ENCODE results near the gene OR1E1.
"Not testable (repeated sequence)": the region's sequence is repeated elsewhere in the genome, so short reads cannot be mapped to it uniquely, and the experiment has no call there.

OR1E1 gene

DNA sequence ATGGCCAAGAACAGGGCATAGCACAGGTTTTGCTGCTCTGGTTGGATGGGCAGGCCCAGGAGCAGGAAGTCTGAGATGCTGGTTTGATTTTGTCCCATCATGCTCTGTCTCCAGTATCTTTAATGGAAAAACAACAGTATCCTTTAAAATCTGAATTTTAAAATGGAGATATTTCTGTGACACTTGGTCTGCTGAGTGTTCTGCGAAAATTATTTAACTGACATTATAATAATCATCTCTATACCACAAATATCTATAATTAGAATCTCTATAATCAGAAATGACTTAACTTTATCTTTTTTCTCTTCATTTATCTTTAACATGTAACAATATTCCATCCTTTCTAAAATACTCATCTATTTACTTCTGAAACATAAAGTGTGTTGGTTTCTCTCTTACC is at the start of gene OR1E1:
Gene OR1E1, minus strand, starts transcription at position 101 of the 400 bp plus-strand sequence. Its CDS starts 0 bp downstream, at position 101.
- no peak for DNase-seq (ENCODE audit: low spot score)

- DNase-seq (ENCODE audit: low spot score) = peak; percentile 15
Observed at GRCh38 chr17:3447625-3448024, 49.4 kb upstream of the OR1E1 start.

DNA sequence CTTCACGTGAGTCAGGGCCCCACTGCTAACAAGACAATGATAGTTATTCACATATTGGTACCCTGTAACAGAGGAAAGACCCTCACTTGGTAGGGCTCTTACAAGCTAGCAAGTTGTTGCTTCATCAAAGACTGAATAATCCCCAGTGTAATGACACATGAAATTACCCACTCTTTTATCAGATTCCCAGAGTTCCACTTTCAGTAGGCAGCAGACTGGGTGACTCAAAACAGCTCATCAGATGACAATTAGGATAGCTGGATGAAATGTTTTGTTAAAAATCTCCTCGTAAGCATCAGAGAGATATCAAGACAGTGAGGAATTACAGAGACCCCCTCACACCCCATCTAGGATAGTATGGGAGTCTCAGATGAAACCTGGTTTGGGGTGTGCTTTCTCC is 42.2 kb upstream of the OR1E1 start:
- no peak for DNase-seq (ENCODE audit: low spot score)

GRCh38 chr17:3438368-3438767 is 40.2 kb upstream of the OR1E1 start:
- DNase-seq (ENCODE audit: low spot score) = no peak

DNA sequence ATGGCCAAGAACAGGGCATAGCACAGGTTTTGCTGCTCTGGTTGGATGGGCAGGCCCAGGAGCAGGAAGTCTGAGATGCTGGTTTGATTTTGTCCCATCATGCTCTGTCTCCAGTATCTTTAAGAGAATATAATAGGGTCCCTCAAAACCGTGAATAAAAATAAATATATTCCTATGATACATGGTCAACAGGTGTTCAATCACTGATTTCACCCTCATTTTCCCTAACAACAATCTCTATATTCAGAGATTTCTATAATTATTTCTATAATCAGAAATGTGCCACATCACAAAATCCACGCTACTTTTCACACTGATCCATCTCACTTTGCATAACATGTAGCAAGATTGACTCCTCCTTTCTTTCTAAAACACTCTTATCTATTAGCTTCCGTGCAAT is 35.5 kb upstream of the OR1E1 start, which contains the start of gene OR1E2:
Gene OR1E2, minus strand, starts transcription at position 101 of the 400 bp plus-strand sequence. Its CDS starts 0 bp downstream, at position 101.
- no peak for DNase-seq (ENCODE audit: low spot score)

GRCh38 chr17:3433215-3433614 is 35.0 kb upstream of the OR1E1 start:
- DNase-seq (ENCODE audit: low spot score) = peak; percentile 5

- no peak for DNase-seq (ENCODE audit: low spot score)
Observed at GRCh38 chr17:3418222-3418621, 20.0 kb upstream of the OR1E1 start.

- DNase-seq (ENCODE audit: low spot score) = no peak
Observed at GRCh38 chr17:3415610-3416009, 17.4 kb upstream of the OR1E1 start.

DNA sequence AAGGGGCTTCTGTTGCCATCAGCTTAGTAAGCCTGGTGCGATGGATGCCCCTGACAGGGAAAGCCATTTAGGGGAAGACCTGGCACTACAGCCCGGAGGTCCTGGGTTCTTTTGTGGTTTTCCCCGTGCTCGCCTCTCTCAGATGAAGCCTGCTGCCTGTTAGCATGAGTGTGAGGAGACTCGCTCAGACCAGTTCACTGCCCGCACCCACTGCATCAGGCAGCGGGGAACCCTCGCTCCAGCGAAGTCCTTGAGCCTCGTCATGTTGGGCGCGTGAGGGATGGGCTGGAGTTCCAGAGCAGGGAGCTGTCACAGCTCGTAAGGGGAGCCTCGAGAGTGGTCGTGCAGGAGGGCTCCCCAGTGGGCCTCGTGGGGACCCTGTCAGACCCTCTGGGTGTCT is 14.0 kb upstream of the OR1E1 start:
- DNase-seq (ENCODE audit: low spot score) = not testable (repeated sequence)

GRCh38 chr17:3411070-3411469 is 12.9 kb upstream of the OR1E1 start, which contains the start of gene OR3A3:
TSS of gene OR3A3 (plus strand) at chr17:3411370.
- DNase-seq (ENCODE audit: low spot score) = no peak

DNA sequence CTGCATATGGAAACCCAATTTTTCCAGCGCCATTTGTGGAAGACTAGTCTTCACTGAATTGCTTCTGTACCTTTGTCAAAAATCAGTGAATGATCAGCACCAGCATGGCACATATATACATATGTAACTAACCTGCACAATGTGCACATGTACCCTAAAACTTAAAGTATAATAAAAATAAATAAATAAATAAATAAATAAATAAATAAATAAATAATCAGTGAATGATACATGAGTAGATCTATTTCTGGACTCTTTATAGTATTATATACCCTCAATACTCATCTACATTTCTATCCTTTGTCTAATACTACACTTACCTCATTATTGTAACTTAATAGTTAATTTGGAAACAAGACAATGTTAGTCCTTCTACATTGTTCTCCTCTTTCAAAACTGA is 5.6 kb upstream of the OR1E1 start:
- DNase-seq (ENCODE audit: low spot score) = not testable (repeated sequence)

DNA sequence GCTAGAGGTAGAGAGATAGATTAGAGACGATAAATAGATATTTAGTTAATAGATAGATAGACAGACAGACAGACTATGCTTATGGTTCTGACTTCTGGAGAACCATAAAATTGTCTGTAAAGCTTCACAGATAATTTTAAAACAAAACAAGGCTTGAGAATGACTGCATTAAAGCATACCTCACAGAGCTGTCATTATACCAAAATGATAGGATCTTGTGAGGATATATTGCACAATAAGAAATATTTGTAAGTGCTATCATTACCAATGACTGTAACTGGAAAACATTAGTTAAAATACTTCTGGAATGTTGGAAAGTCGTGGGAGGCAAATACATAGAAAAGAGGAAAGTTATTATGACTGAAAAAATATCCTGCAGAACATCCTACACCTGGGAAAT is 3.6 kb upstream of the OR1E1 start:
- no peak for DNase-seq (ENCODE audit: low spot score)

DNA sequence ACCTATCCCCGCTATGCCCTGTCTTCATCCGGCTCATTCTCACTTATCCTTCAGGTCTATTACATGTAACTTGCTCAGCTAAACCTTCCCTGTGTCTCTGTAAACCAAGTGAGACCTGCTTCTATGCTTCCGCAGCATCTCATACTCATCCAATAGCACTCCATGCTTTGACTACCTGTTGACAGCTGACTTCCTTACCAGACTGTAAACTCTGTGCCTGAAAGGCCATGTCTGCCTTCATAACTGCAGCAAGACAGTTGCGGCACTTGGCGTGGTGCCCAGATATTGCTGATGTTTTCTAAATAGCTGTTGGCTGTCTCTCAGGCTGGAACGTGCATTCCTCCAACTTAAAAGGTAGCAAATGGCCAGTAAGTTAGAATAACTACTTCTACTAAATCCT is 1.8 kb upstream of the OR1E1 start:
- DNase-seq (ENCODE audit: low spot score) = no peak

DNA sequence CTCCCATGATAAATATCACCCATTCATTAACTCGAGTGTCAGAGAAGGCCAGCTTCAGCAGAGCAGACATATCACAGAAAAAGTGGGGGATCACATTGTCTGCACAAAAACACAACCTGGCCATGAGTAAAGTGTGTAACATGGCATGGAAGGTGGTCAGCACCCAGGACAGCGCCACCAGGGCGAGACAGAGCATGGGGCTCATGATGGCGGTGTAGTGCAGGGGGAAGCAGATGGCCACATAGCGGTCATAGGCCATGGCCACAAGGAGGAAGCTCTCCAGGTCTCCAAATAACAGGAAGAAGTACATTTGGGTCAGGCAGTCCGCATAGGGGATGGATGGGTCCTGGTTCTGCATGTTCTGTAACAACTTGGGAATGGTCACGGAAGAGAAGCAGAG is 409 bp downstream of the OR1E1 start:
- not testable (repeated sequence) for DNase-seq (ENCODE audit: low spot score)

DNA sequence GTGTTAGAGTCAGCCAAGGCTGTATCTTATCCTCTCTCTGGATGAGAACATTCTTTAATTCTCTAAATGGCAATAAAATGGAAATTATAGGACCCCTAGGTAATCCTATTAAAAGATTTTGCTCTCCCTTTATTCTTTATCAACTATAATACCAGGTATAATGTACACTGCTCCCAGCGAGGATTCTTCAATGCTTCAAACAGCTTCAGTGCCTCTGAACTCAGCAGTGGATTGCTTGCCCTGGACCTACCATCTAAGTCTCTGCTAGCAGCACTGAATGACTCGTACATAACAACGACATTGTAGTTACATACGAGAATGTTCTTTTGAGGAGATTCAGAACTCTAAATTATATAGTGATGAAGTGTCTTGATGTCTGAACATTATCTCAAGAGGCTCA is 8.4 kb downstream of the OR1E1 start:
- no peak for DNase-seq (ENCODE audit: low spot score)

DNA sequence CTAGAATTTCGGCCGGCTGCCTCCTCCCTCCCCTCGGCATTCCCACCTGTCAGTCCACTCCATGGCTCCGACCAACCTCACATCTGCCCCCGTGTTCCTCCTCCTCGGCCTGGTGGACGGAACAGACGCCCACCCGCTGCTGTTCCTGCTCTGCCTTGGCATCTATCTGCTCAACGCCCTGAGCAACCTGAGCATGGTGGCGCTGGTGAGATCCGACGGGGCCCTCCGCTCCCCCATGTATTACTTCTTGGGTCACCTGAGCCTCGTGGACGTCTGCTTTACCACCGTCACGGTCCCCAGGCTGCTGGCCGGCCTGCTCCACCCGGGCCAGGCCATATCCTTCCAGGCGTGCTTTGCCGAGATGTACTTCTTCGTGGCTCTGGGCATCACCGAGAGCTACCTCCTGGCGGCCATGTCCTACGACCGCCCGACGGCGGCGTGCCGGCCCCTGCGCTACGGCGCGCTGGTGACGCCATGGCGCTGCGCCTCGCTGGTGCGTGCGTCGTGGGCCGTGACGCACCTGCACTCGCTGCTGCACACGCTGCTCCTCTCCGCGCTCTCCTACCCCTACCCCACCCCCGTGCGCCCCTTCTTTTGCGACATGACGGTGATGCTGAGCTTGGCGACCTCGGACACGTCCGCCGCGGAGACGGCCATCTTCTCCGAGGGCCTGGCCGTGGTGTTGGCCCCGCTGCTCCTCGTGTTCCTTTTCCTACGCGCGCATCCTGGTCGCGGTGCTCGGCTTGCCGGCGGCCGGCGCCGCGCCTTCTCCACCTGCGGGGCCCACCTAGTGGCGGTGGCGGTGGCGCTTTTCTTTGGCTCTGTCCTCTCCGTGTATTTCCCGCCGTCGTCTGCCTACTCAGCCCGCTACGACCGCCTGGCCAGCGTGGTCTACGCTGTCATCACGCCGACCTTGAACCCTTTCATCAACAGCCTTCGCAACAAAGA is 12.1 kb downstream of the OR1E1 start, which contains the start of gene OR3A2:
Gene OR3A2, minus strand, starts transcription at position 440 of the 948 bp plus-strand sequence.
- no peak for DNase-seq (ENCODE audit: low spot score)

DNA sequence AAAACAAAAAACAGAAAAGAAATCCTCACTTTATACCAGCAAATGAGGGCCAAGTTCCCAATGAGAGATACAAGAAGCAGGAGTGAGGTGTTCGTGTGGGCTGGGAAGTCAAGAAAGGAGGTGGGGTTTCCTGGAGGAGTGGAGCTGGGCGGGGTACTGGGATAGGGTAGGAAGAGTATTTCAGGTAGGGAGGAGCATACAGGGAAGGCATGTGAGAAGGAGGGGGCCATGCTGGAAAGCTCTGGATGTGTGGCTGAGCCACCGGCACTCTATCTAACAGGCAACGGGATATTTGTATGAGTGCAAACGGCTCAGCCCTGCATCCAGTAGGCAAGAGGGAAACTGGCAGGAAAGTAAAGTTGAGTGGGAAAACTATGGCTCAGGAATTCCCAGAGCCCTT is 16.3 kb downstream of the OR1E1 start:
- no peak for DNase-seq (ENCODE audit: low spot score)

GRCh38 chr17:3378321-3378720 is 19.9 kb downstream of the OR1E1 start:
- DNase-seq (ENCODE audit: low spot score) = no peak

DNA sequence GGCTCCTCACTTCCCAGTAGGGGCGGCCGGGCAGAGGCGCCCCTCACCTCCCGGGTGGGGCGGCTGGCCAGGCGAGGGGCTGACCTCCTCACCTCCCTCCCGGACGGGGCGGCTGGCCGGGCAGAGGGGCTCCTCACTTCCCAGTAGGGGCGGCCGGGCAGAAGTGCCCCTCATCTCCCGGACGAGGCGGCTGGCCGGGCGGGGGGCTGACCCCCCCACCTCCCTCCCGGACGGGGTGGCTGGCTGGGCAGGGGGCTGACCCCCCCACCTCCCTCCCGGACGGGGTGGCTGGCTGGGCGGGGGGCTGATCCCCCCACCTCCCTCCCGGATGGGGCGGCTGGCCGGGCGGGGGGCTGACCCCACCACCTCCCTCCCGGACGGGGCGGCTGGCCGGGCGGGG is 27.0 kb downstream of the OR1E1 start:
- DNase-seq (ENCODE audit: low spot score) = not testable (repeated sequence)

Data from globus pallidus (tissue), 1 donor.